HCT116 (cell line): ENCODE results near the gene CTCFL.

Experiments used
- CTCF ChIP-seq, 3 experiments: fragments of 200-600 bp in 1 of 3; sonication (generic) in 1 of 3; IDR thresholded peaks in 2 of 3; conservative IDR thresholded peaks in 1 of 3; 2 replicates each; pipeline ENCODE4 v1.5.1; 2012 to 2017; ENCODE audit warnings: low read depth in 2 of 3, low read length in 2 of 3, antibody characterized with exemption in 1 of 3, borderline replicate concordance in 1 of 3, control low read depth in 1 of 3, mild to moderate bottlenecking in 1 of 3, mixed read lengths in 1 of 3, mixed run types in 1 of 3, moderate library complexity in 1 of 3; ENCODE audit not compliant: insufficient read depth in 1 of 3
- FOSL1 ChIP-seq: IDR thresholded peaks from 2 replicates; pipeline ENCODE4 v1.6.1; 2012; ENCODE audit warnings: low read depth
- MAX ChIP-seq: IDR thresholded peaks from 2 replicates; pipeline ENCODE4 v1.6.1; 2012
- POLR2A ChIP-seq: IDR thresholded peaks from 2 replicates; pipeline ENCODE4 v1.7.0; 2011; ENCODE audit warnings: borderline replicate concordance; ENCODE audit not compliant: insufficient read depth, insufficient read length; ENCODE audit errors: extremely low read depth
- POLR2AphosphoS5 ChIP-seq: IDR thresholded peaks from 2 replicates; pipeline ENCODE4 v1.6.1; 2011; ENCODE audit warnings: mild to moderate bottlenecking, low read depth, low read length, moderate library complexity
- YY1 ChIP-seq: IDR thresholded peaks from 2 replicates; pipeline ENCODE4 v1.6.1; 2011; ENCODE audit warnings: low read length, low read depth, moderate library complexity, mild to moderate bottlenecking; ENCODE audit not compliant: insufficient replicate concordance; ENCODE audit errors: extremely low read depth

- TF ChIP-seq POLR2A (no peak), CTCF (IDR thresholded peaks at IDR 0.05 in 2 of 3, conservative IDR thresholded peaks at IDR 0.05 in 1 of 3; ENCODE audit: borderline replicate concordance in 1 of 3, insufficient read depth in 1 of 3, low read depth in 2 of 3, low read length in 2 of 3) (no peak), MAX (no peak), FOSL1 (no peak), YY1 (no peak), POLR2AphosphoS5 (no peak)
Measured at GRCh38 chr20:57504411-57504810, 20.5 kb downstream of the CTCFL start.
